NCI-H2227 (cell line): ENCODE results near the gene PILRB.
"Not testable (repeated sequence)": the region's sequence is repeated elsewhere in the genome, so short reads cannot be mapped to it uniquely, and the experiment has no call there.

Experiments
- DNase-seq: peaks from one replicate; lab custom pipeline; 2025; ENCODE audit not compliant: unreplicated experiment; lab: John Stamatoyannopoulos, UW

Gene PILRB

GRCh38 chr7:100358027-100358856, at the start of gene PILRB:
Gene PILRB (plus strand): TSS chr7:100358117. CDS start chr7:100358303, 186 bp downstream.
- DNase-seq, result no peak

GRCh38 chr7:100318329-100318728, 39.6 kb upstream of the PILRB start:
- DNase-seq, result not testable (repeated sequence)

GRCh38 chr7:100321648-100322047, 36.3 kb upstream of the PILRB start:
- DNase-seq, result not testable (repeated sequence)

- DNase-seq, result not testable (repeated sequence)
Observed at GRCh38 chr7:100324194-100324593, 33.7 kb upstream of the PILRB start.

GRCh38 chr7:100325671-100326070, 32.2 kb upstream of the PILRB start:
- DNase-seq, result not testable (repeated sequence)

- not testable (repeated sequence) for DNase-seq
Observed at GRCh38 chr7:100326914-100327313, 31.0 kb upstream of the PILRB start.

GRCh38 chr7:100335566-100336466, 22.1 kb upstream of the PILRB start:
- DNase-seq, result peak; percentile 95

- DNase-seq, result not testable (repeated sequence)
Observed at GRCh38 chr7:100338083-100338696, 19.7 kb upstream of the PILRB start.

GRCh38 chr7:100341286-100341685, 16.6 kb upstream of the PILRB start:
- not testable (repeated sequence) for DNase-seq

GRCh38 chr7:100342765-100343164, 15.2 kb upstream of the PILRB start:
- DNase-seq, result no peak

- not testable (repeated sequence) for DNase-seq
Observed at GRCh38 chr7:100344124-100344559, 13.8 kb upstream of the PILRB start.

GRCh38 chr7:100344560-100345287, 13.2 kb upstream of the PILRB start:
- peak; percentile 57 for DNase-seq

- DNase-seq, result peak; percentile 79
Observed at GRCh38 chr7:100345288-100345672, 12.6 kb upstream of the PILRB start.

- no peak for DNase-seq
Observed at GRCh38 chr7:100346921-100347320, 11.0 kb upstream of the PILRB start.

GRCh38 chr7:100348805-100349204, 9.1 kb upstream of the PILRB start:
- DNase-seq, result no peak

- no peak for DNase-seq
Observed at GRCh38 chr7:100349757-100350156, 8.2 kb upstream of the PILRB start.

- DNase-seq, result no peak
Observed at GRCh38 chr7:100351657-100352058, 6.3 kb upstream of the PILRB start.

GRCh38 chr7:100352230-100352781, 5.6 kb upstream of the PILRB start:
- DNase-seq, result not testable (repeated sequence)

- no peak for DNase-seq
Observed at GRCh38 chr7:100352984-100353684, 4.8 kb upstream of the PILRB start.
